Stimulated activated naive CD8-positive, alpha-beta T cell treated with anti-CD3 and anti-CD28 coated beads, Interleukin-15, Interleukin-2, amounts not matched to agents 100 U/mL and 50 U/mL, for 24 hours (primary cell): ENCODE results near the gene CEBPB.
A peak's percentile ranks its signal among the peaks of the same experiment; 100 is the strongest.

Experiments
- ATAC-seq: fragments of 150-1000 bp; cut with Tn5 transposase; one replicate; pipeline ENCODE4 v1.10.0; 2021
- DNase-seq: peaks from one replicate; pipeline ENCODE4 v3.0.0; 2021

The CEBPB gene

DNA sequence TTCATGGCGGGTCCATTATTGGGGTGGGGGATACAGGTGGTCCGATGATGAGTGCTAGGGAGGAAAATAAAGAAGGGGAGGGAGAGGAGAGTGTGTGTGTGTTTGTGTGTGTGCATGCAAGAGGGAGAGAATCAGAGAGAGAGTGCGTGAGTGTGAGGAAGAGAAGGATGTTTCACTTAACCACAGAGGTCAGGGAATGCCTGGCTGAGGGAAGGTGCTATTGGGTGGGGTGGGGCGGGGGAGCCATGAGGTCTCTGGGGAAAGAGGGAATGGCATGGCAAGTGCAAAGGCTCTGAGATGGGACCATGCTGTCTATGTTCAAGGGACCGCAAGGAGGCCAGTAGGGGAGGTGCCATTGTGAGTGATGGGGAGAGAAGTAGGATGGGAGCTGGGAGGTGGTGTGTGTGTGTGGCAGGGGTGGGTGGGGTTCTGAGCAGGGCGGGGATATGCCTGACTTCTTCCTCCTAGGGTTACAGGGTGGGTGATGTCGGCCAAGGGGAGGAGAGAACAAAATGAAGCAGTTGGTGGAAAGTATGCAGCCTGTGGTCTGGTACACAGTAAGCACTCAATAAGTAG lies 23.0 kb downstream of the CEBPB start:
- no peak for ATAC-seq
- no peak for DNase-seq

DNA sequence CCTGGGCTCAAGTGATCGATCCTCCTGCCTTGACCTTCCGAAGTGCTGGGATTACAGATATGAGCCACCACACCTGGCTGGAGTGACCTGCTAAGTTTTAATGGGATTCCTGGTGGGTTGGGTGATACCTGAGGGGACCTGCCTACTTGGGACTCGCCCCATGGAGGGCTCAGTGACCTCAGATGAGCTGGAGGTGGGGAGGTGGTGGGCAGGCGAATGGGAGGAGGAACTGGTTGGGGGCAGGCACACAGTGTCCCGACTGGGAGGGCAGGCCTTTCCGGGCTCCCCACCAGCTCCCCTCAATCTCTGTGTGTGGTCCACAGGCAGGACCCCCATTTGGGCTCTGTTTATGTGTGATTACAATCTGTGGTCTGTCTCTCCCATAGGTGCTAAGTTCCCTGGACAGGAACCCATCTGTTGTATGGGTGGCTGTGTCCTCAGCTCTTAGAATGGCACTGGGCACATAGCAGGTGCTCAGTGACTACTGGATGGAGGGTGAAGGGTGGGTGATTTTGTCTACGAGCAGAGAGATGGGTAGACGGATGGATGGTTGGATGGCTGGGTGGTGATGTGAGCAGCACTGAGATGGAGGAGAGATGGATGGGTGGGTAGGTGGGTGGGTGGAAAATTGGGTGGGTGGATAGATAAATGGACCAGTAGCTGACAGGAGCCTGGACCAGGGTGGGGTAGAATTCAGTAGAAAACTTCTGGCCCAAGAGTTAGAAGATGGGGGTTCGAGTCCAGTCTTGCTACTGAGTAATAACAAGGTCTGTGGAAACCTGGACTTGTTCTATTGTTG lies 23.8 kb downstream of the CEBPB start:
- ATAC-seq, result no peak

DNA sequence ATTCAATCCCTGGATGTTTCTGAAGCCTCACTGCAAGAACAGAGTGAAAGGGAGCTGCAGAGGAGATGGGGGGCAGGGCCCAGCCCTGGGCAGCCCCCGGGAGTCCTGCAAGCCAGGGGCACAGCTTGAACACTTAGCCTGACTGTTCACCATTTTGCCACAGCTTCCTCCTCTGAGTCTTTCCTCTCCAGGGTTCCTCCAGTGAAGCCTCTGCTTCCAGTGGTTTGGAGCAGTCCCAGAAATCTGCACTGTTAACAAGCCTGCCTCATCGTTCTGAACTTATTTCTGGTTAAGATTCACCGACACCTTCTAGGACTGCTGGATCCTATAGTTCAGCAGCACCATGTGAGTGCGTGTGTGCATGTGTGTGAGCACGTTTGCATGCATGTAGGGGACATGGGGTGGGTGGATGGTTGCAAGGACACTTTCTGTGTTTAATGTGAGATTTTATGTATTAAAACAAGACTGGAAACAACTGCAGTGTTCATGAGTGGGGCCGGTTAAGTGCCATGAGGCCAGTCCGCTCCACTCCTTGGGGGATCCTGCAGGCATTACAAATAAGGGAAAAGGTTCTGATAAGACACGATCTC lies 24.6 kb downstream of the CEBPB start:
- DNase-seq, result no peak
- no peak for ATAC-seq

More for the DNA sequence above, 23.8 kb downstream of the CEBPB start:
- DNase-seq, result no peak

DNA sequence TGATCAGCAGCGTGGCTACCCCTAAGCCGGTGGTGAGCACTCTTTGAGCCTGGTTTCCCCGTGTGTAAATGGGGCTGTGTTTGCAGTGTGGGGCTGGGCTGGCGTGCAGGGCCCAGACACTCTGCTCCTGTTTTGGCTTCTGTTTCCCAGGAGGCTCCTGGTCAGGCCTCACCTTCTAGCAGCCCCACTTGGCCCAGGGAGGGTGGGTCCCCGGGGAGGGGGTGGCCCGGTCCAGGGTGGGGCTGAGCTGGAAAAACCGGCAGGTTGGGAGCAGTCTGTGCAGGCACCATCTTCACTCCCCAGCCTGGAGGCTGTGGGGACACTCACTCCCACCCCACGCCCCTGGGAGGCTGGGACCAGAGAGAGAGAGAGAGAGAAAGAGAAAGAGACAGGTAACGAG lies 25.3 kb downstream of the CEBPB start:
- ATAC-seq, result no peak
- DNase-seq, result no peak

DNA sequence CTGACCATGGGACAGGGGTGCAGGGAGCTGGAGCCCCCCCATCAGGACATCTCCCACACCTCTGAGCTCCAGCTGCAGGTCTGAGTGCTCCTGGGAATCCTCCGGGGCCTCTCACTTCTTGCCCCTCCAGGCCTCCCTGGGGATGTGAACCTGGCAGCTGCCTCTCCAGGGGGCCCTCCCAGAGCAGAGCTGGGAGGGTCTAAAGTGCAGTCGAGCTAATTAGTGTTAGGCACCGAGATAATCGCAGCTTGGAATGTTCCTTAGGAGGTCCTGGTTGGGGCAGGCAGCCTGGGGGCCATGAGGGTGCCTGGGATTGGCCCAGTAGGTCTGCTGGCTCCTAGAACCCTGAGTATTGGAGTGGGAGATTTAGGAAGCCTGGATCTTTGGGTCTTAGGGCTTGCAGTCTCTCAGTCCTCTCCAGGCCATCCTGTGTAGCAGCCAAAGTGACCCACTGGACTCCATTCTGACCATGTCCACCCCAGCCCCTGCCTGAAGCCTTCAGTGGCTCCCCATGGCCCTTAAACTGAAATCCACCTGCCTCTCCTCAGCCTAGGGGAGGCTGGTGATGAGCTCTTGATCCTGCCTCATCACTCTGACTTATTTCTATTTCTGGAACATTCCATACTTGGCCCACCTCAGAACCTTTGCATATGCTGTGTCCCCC lies 26.0 kb downstream of the CEBPB start:
- DNase-seq (no peak), ATAC-seq (no peak)

DNA sequence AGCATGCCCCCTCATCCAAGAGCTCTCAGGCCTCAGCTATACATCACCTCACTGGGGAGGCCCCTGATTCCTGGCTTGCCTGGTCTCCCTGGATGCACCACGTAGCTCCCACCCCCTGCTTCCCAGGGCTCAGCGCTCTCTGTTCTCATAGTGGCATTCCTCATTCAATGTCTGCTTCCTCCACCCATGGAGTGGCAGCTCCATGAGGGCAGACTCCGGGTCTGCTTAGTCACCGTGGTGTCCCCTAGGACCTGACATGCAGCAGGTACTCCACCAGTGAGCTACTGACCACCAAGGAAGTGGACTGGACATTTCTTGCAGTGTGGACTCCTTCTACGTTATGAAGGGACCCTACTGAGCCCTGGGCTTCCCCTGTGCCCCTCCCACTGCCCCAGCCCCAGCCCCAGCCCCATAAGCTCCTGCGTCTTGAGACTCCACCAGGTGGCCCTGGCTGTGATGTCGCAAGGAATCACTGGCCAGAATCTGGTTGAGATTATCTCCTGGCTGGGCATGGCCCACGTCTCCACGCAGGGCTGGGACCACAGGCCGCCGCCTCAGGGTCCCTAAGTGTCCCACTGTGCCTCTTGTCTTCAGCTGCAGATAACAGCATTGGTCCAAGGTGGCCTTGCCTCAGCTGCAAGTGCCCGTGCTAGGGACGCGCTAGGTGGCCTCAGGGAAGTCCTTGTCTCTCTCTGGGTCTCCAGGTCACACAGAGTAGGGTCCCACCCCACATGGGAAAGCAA lies 26.7 kb downstream of the CEBPB start:
- DNase-seq (no peak), ATAC-seq (no peak)

DNA sequence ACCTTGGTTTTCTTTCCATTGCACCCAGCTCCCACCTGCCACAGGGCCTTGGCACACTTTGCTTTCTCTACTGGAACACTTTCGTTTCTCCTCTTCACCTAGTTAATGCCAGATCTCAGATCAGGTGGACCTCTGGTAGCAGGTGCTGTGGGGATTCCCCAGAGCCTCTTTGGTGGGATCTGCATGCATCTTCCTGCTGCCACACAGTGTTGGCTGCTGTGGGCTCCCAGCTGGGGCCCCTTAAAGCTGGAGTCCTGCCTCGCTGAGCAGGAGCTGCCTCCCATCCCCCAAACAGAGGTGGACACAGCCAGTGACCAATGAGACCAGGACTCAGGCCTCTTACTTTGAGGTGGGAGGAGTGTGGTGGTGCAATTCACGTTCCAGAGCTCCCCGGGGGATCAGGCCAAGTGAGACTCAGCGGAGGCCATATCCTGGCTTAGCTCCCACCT lies 28.4 kb downstream of the CEBPB start:
- DNase-seq (no peak), ATAC-seq (no peak)

DNA sequence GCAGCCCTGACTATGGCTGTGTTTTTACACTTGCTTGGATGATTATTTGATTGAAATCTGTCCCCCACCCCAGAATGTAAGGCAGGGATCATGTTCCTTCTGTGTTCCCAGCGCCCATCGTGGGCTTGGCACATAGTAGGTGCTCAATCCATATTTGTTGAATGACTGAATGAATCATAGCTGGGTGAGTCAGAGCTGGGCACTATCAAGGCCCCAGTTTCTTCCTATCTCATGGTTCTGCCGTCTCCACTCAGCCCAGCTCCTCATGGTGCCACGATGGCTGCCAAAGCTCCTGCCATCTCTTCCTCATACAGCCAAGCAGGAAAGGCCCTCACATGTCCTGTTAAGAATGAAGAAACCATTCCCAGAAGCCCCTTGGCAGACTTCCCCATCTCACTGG lies 29.0 kb downstream of the CEBPB start:
- no peak for DNase-seq
- ATAC-seq, result no peak

DNA sequence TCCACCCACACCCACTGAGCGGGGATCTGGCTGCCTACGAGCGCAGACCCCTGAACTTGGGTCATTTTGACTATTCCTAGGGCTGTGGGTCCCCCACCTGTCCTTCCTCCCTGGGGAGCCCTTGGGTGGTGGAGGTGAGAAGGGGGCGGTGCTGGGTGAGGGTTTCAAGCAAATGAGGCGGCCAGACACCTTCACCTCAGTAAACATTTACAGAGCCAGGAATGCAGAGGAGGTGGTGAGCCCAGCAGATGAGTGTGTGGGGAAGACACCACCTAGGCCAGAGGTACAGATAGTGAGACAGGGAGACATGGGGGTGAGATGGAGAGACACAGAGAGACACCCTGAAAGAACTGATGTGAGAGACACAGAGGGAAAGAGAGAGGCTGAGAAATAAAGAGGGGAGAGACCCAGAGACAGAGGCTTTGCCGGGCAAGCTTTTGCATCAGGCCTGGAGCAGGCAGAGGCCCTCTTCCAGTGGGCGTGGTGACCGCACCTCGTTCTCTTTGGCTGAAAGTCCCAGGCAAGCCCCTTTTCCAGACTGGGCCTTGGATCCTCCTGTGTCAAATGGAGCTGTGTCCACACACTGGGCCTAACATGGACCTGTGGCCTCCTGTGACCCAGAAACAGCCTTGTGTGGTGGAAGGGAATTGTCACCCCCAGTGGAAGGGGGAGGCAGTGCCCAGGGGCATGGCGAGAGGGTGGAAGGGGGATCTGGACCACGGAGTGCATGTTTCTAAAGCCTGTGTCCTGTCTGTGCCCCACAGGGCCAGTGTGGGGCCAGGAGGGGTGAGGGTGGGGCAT lies 29.7 kb downstream of the CEBPB start:
- ATAC-seq, result no peak
- DNase-seq, result no peak

DNA sequence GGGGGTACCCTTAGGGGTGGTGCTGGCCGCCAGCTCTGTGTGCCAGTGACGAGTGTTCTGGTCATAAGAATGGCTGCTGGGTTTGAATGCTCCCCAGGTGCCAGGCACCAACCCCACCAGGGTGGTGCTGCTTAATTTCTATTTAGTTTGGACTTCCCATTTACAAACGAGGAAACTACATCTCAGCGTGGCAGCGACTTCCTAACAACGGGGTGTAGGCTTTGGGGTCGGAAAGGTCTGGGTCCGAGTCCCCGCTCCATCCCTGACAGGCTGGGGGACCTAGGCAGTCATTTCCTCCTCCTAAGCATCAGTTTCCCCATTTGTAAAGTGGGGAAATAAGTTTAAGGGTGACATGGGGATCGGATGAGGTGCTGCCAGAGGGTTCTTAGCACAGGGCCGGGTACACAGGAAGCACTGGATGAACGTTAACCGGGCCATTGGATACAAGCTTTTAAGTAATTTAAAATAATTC lies 30.3 kb downstream of the CEBPB start:
- ATAC-seq (no peak), DNase-seq (no peak)

DNA sequence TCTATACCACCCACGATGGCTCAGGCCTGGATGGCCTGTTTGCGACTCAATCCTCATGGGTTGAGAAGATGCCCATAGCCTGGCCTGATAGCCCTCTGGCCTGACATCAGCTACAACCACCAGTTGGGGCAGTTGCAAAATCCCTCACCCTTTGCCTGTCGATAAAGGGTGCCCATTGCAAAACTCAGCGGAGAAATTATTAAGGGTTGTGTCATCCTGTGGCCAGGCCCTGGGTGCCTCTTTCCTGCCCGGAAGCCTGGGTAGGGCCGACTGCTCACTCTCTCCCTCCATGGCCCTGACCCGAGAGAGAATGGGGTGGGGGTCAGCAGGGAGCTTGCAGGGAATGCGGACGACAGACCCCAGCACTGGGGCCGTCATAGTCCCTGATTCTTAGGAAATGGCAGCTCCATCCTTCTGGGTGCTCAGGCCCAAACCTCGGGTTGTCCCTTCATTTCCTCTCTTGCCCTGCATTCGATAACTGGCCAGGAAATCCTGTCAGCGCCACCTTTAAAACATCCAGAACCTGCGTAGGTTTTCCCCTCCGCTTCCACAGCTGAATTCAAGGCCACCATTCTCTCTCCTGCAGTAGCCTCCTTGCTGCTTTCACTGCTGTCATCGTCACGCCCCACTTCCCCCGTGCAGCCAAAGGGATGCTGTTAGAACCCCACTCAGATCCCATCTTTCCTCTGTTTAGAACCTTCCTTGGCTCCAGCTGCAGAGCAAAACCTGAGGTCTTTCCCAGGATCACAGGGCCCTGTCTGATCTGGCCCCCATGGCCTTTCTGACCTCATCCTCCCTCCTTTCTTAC lies 31.1 kb downstream of the CEBPB start:
- ATAC-seq, result no peak

DNA sequence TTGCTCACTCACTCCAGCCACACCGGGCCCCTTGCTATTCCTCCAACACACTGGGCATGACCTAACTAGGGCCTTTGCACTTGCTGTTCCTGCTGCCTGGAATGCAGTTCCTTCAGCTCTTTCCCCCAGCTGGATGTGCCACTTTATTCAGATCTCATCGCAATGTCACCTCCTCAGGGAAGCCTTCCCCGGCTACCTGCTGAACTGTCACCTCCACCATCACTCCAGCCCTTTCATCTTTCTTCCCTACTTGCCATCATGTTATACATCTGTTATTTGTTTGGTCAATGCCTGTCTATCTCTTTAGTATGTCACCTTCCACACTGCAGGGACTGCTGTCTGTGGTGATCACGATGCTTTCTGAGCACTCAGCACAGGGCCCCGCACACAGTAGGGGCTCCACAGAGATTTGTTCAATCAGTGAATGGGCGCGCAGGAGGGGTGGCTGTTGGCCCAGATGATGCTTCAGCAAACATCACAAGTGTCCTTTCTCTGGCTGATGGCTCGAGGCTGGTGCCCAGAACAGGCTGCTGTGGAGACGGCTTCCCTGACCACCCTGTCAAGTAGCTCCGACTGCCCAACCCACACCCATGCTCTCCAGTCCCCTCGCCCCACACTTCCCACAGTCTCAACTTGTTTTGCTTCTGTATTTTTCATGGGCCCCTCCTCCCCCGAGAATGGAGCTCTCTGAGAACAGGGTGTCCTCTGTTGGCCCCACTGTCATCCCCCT lies 31.8 kb downstream of the CEBPB start:
- DNase-seq (no peak), ATAC-seq (no peak)

More for the DNA sequence above, 31.1 kb downstream of the CEBPB start:
- DNase-seq, result no peak

DNA sequence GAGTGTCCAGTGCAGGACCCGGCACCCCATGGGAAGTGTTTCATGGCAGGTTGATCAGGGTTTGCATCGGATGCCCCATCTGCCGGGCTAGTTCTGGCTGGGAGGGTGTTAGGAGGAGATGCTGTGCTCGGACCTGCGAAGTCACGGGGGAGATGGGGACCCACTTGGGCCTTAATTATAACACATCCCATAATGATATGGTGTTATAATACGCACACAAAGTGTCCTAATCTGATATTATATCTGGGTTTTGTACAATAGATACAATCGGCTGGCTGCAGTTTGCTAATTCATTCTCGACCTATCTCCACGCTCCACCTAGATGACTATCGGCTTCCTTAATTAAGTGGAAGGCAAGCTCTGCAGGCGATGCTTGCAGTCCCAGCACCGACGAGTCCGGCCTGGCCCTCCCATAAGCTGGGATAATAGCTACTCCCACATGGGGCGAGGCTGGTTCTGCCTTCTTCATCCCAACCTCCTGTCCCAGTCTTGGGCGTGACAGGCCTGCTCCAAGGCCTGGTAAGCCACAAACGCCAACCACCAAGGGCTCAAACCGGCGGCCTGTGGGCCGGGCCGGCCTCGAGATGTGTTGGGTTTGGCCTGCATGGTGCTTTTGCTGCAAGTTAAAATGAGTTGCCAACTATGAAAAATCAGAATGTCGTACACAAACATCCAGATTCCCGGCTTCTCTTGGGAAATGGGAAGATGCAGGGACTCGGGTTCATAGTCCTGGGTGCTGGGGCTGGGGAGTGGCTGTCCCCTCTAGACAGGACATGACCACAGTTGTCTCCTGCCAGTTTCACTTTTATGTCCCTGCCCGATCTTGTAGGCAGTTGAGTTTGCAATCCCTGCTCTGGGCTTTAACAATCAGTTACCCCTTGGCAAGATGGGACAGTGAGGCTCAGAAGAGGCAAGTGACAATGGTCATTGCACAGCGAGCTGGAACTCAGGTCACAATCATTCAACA lies 32.7 kb downstream of the CEBPB start:
- ATAC-seq (no peak), DNase-seq (no peak)

DNA sequence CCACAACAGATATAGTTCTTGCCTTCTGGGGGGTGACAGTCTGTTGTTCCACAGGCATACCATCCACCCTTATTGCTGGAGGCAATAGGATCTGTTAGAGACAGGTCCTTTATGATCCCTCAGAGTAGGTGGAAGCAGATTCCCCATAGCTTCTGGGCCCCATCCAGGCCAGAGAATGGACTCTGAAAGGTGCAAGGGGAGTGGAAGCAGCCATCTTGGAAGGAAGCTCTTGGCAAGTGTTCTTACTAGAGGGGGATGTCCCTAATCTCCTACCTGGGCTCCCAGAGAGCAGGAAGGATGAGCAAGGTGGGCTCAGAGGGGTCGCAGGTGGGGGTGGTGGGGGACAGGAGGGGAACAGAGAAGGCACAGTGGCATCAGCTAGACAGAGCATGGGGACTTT lies 33.4 kb downstream of the CEBPB start:
- no peak for ATAC-seq
- DNase-seq, result no peak

DNA sequence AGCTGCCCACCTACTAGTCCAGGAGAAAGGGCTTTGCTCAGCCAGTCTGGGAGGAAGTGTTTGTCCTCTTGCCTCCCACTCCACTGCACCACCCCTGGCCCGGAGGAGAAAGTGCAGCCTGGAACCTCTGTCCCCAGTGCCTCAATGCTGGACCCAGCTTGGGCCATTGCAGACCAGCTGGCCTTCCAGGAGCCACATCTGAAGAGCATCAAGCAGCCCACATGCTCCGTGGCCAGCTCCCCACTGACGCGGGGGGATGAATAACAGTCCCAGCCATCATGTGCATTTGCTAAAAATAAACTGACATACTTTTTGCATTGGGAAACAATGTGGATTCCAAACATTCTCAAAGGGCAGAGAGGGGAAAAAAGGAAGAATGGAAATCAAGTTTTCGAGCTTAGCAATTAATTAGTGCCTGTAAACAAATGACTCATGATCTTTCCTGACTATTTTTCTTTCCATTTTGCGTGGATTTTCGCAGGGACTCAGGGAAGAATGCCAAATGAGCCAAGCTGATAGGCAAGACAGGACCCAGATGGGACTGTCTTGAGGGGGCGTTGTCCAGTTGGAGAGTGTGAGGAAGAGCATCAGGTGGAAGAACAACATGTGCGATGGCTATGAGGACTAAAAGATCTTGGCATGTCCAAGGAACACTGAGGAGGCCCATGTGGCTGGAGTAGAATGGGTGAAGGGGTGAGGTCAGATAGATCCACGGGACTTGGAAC lies 34.1 kb downstream of the CEBPB start:
- ATAC-seq (no peak), DNase-seq (peak; percentile 12)

DNA sequence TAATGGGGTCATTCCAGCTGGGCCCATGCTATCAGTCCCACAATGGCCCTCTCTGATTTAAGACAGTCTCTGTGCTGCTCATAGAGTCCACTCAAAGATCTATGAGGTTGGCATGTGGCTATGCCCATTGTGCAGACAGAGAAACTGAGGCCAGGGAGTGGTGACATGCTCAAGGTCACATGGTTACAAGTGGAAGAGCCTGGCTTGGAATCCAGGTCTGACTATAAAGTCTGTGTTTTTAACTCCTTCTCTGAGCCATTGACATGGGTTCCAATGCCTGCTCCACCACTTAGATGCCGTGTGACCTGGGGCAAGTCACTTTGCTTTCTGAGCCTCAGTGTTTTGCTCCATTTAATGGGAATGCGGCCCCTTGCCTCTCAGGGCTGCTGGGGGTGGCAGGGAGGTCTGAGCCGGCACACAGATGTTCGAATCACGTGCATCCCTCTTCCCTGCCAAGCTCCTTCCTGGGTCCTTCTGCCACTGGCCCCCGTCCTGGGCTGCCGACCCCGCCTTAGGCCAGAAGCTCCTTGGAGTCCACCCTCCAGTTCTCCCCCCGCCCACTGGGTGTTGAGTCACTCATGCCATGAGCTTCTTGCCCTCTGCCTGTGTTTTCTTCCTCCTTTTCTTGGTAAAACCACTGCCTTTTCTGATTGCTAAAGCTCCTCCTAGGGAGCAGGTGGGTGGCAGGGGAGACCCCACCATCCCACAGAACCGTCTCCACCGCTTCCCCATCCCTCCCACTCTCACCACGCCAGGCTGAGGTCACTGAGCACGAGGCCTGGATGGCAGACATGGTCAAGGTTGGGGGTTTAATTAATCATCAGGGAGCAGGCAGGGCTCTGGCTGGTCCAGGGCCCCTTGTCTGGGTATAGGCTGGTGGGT lies 35.7 kb downstream of the CEBPB start:
- peak; percentile 66 for DNase-seq
- peak; percentile 31 for ATAC-seq

DNA sequence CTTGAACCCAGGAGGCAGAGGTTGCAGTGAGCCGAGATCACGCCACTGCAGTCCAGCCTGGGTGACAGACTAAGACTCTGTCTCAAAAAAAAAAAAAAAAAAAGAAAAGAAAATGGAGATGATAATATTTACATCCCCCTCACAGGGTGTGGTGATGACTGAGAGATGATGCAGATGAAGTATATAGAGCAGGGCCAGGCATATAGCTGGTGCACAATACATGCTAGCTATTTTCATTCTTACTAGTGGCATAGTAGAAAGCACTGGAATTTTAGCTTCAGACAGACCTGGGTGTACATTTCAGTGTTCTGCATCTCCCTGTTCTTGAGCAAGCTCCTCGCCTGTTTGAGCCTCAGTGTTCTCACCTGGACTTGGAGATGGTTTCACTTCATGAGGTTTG lies 36.9 kb downstream of the CEBPB start:
- ATAC-seq (peak; percentile 60), DNase-seq (no peak)
